ENCODE measurements around the gene CPNE5.

- no peak for TF ChIP-seq CTCF (IDR thresholded peaks at IDR 0.05)
- no peak for TF ChIP-seq POLR2AphosphoS5 (IDR thresholded peaks at IDR 0.05)
- no peak for TF ChIP-seq POLR2A (IDR thresholded peaks at IDR 0.05)
Measured at GRCh38 chr6:36716476-36717093, 122.7 kb downstream of the CPNE5 start.

Measured in prostate gland (tissue), 2 donors.